Skeletal muscle tissue (tissue), 5 donors: ENCODE measurements around the gene KRTAP26-1. TPM values are rescaled to one million over a fixed set of nuclear protein-coding genes. Genes with fewer than 3 reads are reported as not detected.

Experiments
- H3K27ac ChIP-seq: one replicate; pipeline ENCODE4 v1.7.0; 2013; ENCODE audit warnings: mild to moderate bottlenecking, low read depth, low read length, inconsistent platforms
- H3K27me3 ChIP-seq, 3 donors: one replicate each; pipeline ENCODE4 v1.7.0; 2013; ENCODE audit warnings: low read length in 3 of 3; ENCODE audit not compliant: control insufficient read depth in 3 of 3, insufficient read depth in 3 of 3
- H3K36me3 ChIP-seq, 3 donors: one replicate each; pipeline ENCODE4 v1.7.0; 2013; ENCODE audit warnings: low read length in 3 of 3; ENCODE audit not compliant: control insufficient read depth in 3 of 3, insufficient read depth in 3 of 3
- H3K4me1 ChIP-seq, 3 donors: one replicate each; pipeline ENCODE4 v1.7.0; 2013; ENCODE audit warnings: low read length in 3 of 3, mild to moderate bottlenecking in 3 of 3; ENCODE audit not compliant: control insufficient read depth in 3 of 3, insufficient read depth in 3 of 3
- H3K4me3 ChIP-seq, 3 donors: one replicate each; pipeline ENCODE4 v1.7.0; 2013; ENCODE audit warnings: low read length in 3 of 3
- H3K9ac ChIP-seq, 3 donors: one replicate each; pipeline ENCODE4 v1.7.0; 2013; ENCODE audit warnings: low read length in 3 of 3, mild to moderate bottlenecking in 3 of 3, moderate library complexity in 2 of 3, low read depth in 1 of 3
- H3K9me3 ChIP-seq, 3 donors: one replicate each; pipeline ENCODE4 v1.7.0; 2013; ENCODE audit warnings: low read length in 3 of 3; ENCODE audit not compliant: control insufficient read depth in 3 of 3
- small RNA-seq: library from RNA; depleted of rRNA; stranded (forward); fragments of <200 nt; gene quantifications from one replicate; pipeline ENCODE3, GENCODE V24; 2014
- total RNA-seq: library from RNA; depleted of rRNA; stranded (reverse); fragments of >200 nt; gene quantifications from one replicate; pipeline ENCODE4 v1.2.3, GENCODE V29; 2014
- donor health status: Osteomylitis.

KRTAP26-1 gene
- total RNA-seq, 1 donor from 2014 or later = not detected

- Histone ChIP-seq H3K27me3 (no peaks in the 10 kb centered on the region), H3K9me3 (peaks cover 0 to 5% (median 0%) of the 10 kb centered on the region in 3 donors), H3K4me3 (no peak within 1 kb of the TSS), H3K27ac (no peak within 1 kb of the TSS), H3K36me3 (no peaks in the 10 kb centered on the region), H3K4me1 (no peaks in the 10 kb centered on the region), H3K9ac (no peak within 1 kb of the TSS)
Measured at GRCh38 chr21:30282850-30283249, 37.3 kb downstream of the KRTAP26-1 start, which contains the start of gene KRTAP24-1. KRTAP24-1 (minus strand) TSS chr21:30282950; CDS start chr21:30282932, 18 bp downstream.

- Histone ChIP-seq H3K4me1 (no peaks in the 10 kb centered on the region), H3K27ac (no peak overlapping the region)
Measured at GRCh38 chr21:30271611-30272010, 48.5 kb downstream of the KRTAP26-1 start.

GRCh38 chr21:30271156-30271555 lies 49.0 kb downstream of the KRTAP26-1 start:
- Histone ChIP-seq H3K4me3 (no peak overlapping the region), H3K9me3 (no peaks in the 10 kb centered on the region), H3K27ac (no peak overlapping the region), H3K36me3 (no peaks in the 10 kb centered on the region), H3K27me3 (no peaks in the 10 kb centered on the region), H3K4me1 (no peaks in the 10 kb centered on the region), H3K9ac (no peak overlapping the region)

More at GRCh38 chr21:30271611-30272010, 48.5 kb downstream of the KRTAP26-1 start:
- H3K27me3 ChIP-seq = no peaks in the 10 kb centered on the region
- no peak overlapping the region for H3K9ac ChIP-seq
- no peak overlapping the region for H3K4me3 ChIP-seq
- H3K36me3 ChIP-seq = no peaks in the 10 kb centered on the region
- H3K9me3 ChIP-seq = no peaks in the 10 kb centered on the region

- Histone ChIP-seq H3K4me1 (no peaks in the 10 kb centered on the region), H3K27me3 (no peaks in the 10 kb centered on the region), H3K4me3 (no peak overlapping the region), H3K27ac (no peak overlapping the region), H3K36me3 (no peaks in the 10 kb centered on the region), H3K9ac (no peak overlapping the region), H3K9me3 (no peaks in the 10 kb centered on the region)
Measured at GRCh38 chr21:30269803-30270530, 50.1 kb downstream of the KRTAP26-1 start.

Small RNA genes within 50 kb of the gene (small RNA-seq; reads per million reads assigned to genes)
- not detected for gene KRTAP23-1

Other genes starting within 250 kb of the KRTAP26-1 start
- not detected for gene CLDN17, start 153.5 kb downstream of the KRTAP26-1 start, total RNA-seq
- gene CLDN8, start 104.2 kb downstream of the KRTAP26-1 start, total RNA-seq = not detected
- not detected for gene KRTAP24-1, start 37.4 kb downstream of the KRTAP26-1 start, total RNA-seq
- not detected for gene KRTAP25-1, start 30.8 kb downstream of the KRTAP26-1 start, total RNA-seq
- gene KRTAP27-1, start 17.4 kb upstream of the KRTAP26-1 start, total RNA-seq = not detected
- gene KRTAP23-1, start 28.3 kb upstream of the KRTAP26-1 start, total RNA-seq = not detected
- gene KRTAP13-2, start 52.0 kb upstream of the KRTAP26-1 start, total RNA-seq = not detected
- not detected for gene KRTAP13-1, start 75.7 kb upstream of the KRTAP26-1 start, total RNA-seq
- not detected for gene KRTAP13-3, start 105.6 kb upstream of the KRTAP26-1 start, total RNA-seq
- gene KRTAP13-4, start 109.9 kb upstream of the KRTAP26-1 start, total RNA-seq = not detected
- gene KRTAP15-1, start 120.0 kb upstream of the KRTAP26-1 start, total RNA-seq = not detected
- not detected for gene KRTAP19-1, start 160.1 kb upstream of the KRTAP26-1 start, total RNA-seq
- not detected for gene KRTAP19-2, start 167.1 kb upstream of the KRTAP26-1 start, total RNA-seq
- gene KRTAP19-3, start 171.7 kb upstream of the KRTAP26-1 start, total RNA-seq = not detected
- gene KRTAP19-4, start 176.8 kb upstream of the KRTAP26-1 start, total RNA-seq = not detected
- not detected for gene KRTAP19-5, start 181.8 kb upstream of the KRTAP26-1 start, total RNA-seq
- gene KRTAP19-6, start 221.5 kb upstream of the KRTAP26-1 start, total RNA-seq = not detected
- gene KRTAP19-7, start 241.0 kb upstream of the KRTAP26-1 start, total RNA-seq = not detected